ENCODE measurements around the gene KCNK10. TPM values are rescaled to one million over a fixed set of nuclear protein-coding genes. Genes with fewer than 3 reads are reported as not detected.

Gene KCNK10
- total RNA-seq, 1 donor from 2014 or later = not detected

DNA sequence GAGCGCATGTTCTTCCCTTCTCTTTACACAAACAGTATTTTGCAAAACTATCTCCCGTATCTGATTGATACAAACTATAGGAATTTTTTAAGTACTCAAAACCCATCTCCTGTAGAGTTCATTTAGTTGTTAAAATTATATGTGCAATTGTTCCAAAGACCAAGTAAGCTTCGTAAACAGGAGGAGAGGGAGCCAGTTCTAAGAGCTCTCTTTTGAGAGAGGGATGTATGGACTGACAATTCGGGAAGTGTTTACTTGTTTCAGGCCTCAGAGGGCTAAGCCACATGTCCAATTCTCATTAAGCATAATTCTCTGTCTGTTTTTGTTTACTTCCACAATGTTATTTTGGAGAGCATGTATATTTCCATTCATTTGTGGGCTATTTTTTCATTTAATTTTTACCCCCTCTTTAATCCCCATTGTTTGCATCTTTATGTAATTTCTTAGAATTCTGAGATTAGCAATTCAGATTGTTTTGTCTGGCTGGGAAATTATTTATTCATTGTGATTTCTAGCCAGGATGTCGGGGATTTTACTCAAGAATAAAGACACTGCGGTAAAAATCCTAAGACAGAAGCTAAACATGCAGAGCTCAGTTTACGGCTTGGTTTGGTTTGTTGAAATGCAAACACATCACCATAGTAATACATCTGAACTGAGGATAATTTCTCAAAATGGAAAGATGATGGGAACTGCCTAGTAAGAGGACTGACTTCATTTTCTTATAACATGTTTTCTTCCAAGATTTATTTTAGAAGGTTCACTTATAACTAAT is 126.8 kb downstream of the KCNK10 start:
- intact Hi-C loops (cut with micrococcal nuclease) = no loop called here
- H3K9me3 Mint-ChIP-seq = no peaks in the 10 kb centered on the region
- no peaks in the 10 kb centered on the region for H3K36me3 Mint-ChIP-seq (ENCODE audit: low read depth)
- no peak overlapping the region for H3K4me3 Mint-ChIP-seq
- H3K27me3 Mint-ChIP-seq (ENCODE audit: insufficient read depth) = peaks cover 24% of the 10 kb centered on the region
- DNase-seq (ENCODE audit: low spot score) = no peak
- no peaks in the 10 kb centered on the region for H3K4me1 Mint-ChIP-seq (ENCODE audit: low read depth)
- no peak overlapping the region for H3K27ac Mint-ChIP-seq

DNA sequence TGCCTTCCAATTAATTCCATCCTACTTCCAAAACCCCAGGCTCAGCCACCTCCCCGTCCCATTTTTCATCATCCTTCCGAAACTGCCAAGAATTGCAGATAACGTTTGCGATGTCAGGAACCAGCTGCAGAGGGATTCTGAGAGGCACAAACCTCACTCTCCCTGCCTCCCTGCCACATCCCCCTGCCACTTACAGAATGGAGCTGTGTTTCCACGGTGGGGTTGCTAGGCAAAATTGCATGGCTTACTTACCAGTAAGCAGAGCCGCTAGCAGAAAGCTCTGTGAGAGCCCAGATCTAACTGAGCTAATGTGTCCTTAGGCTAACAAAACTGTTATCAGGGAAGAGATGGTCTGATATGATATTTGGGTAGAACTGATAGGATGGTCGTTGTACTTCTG is 127.4 kb downstream of the KCNK10 start:
- Mint-ChIP-seq H3K27ac (no peak overlapping the region), H3K36me3 (ENCODE audit: low read depth) (no peaks in the 10 kb centered on the region), H3K4me1 (ENCODE audit: low read depth) (no peaks in the 10 kb centered on the region), H3K4me3 (no peak overlapping the region), H3K27me3 (ENCODE audit: insufficient read depth) (peaks cover 24% of the 10 kb centered on the region), H3K9me3 (no peaks in the 10 kb centered on the region)
- no peak for DNase-seq (ENCODE audit: low spot score)
- intact Hi-C loops (cut with micrococcal nuclease) = no loop called here

DNA sequence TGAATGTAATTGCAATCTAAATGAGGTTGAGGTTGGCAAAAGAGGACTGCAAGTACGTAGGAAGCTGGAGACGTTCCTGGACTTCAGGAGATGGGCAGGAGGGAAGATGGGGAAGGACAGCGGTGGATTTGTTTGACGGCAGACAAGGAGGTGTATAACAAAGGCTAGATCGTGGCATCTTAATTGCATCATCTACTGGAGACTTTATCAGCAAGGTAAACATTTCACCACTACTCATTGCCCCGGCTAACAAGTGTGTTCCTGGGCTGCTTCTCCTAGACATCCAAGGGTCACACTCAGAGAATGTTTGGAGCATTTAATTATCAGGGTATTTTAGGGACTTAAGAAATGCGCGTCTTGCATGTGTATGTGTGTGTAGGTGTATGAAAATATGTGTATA is 128.5 kb downstream of the KCNK10 start:
- Mint-ChIP-seq H3K36me3 (ENCODE audit: low read depth) (no peaks in the 10 kb centered on the region), H3K27me3 (ENCODE audit: insufficient read depth) (peaks cover 26% of the 10 kb centered on the region), H3K27ac (no peak overlapping the region), H3K9me3 (no peaks in the 10 kb centered on the region), H3K4me1 (ENCODE audit: low read depth) (no peaks in the 10 kb centered on the region), H3K4me3 (no peak overlapping the region)
- DNase-seq (ENCODE audit: low spot score) = no peak
- intact Hi-C loops (cut with micrococcal nuclease) = no loop called here

DNA sequence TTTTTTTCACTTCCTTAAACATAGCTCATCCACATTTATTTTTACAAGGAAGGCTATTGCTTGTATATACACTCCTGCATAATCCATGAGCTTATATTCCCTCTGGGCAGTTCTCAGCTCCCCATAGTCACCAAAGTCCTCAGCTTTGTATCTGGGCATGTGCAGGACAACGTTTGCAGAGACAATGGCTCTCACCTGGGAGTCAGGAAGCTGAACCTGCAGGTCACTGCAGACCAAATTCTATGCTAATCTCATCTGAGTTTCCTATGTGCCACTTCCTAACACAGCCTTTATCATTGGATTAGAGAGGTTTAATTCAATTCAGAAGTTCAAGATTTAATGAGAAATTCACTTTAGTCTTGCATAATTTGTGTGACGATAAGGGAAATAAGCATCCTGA is 131.5 kb downstream of the KCNK10 start:
- Mint-ChIP-seq H3K36me3 (ENCODE audit: low read depth) (no peaks in the 10 kb centered on the region), H3K27ac (no peak overlapping the region), H3K4me3 (no peak overlapping the region), H3K4me1 (ENCODE audit: low read depth) (no peaks in the 10 kb centered on the region), H3K27me3 (ENCODE audit: insufficient read depth) (peaks cover 24% of the 10 kb centered on the region), H3K9me3 (no peaks in the 10 kb centered on the region)
- intact Hi-C loops (cut with micrococcal nuclease) = no loop called here
- no peak for DNase-seq (ENCODE audit: low spot score)

GRCh38 chr14:88189417-88190191 is 133.5 kb downstream of the KCNK10 start:
- Mint-ChIP-seq H3K4me3 (no peak overlapping the region), H3K27ac (no peak overlapping the region), H3K9me3 (no peaks in the 10 kb centered on the region), H3K27me3 (ENCODE audit: insufficient read depth) (peaks cover 11% of the 10 kb centered on the region), H3K36me3 (ENCODE audit: low read depth) (no peaks in the 10 kb centered on the region), H3K4me1 (ENCODE audit: low read depth) (no peaks in the 10 kb centered on the region)
- intact Hi-C loops (cut with micrococcal nuclease) = loop anchor here (10.0 kb wide), 1 partner anchor 195 kb away; the partner anchor contains the start of gene SPATA7
- peak; percentile 14 for DNase-seq (ENCODE audit: low spot score)

DNA sequence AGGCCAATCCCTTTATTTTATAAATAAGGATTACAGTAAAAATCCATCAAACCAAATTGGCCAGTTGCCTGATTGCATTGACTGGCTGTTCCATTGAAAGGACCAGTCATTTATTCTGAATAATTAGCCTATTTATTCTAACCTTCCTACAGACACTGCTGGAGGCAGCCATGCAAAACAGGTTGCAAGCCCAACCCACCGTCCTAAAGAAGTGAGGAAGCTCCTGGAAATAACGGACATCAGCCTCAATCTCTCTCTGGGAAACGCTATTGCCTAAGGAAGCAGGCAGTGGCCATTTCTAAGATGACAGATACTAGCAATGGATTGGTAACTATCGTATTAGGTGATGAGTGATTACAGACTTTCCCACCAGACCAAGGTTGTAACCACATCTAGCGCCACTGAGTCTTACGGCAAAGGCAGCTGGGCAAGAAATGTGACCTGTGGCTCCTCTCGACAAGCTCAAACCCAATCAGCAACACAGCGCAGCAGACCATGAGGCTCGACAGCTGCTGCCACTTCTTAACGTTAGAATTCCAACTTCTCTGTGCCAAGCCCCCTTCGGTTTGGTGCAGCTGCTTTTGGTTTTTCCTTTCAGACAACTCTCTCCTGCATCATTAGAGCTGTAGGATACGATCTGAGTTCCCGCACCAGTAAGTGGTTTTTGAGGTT is 134.2 kb downstream of the KCNK10 start:
- Mint-ChIP-seq H3K27ac (no peak overlapping the region), H3K36me3 (ENCODE audit: low read depth) (no peaks in the 10 kb centered on the region), H3K9me3 (no peaks in the 10 kb centered on the region), H3K27me3 (ENCODE audit: insufficient read depth) (peaks cover 5% of the 10 kb centered on the region), H3K4me3 (no peak overlapping the region), H3K4me1 (ENCODE audit: low read depth) (no peaks in the 10 kb centered on the region)
- DNase-seq (ENCODE audit: low spot score) = no peak
- intact Hi-C loops (cut with micrococcal nuclease) = loop anchor here (10.0 kb wide), 1 partner anchor 196 kb away; the partner anchor contains the start of gene SPATA7

DNA sequence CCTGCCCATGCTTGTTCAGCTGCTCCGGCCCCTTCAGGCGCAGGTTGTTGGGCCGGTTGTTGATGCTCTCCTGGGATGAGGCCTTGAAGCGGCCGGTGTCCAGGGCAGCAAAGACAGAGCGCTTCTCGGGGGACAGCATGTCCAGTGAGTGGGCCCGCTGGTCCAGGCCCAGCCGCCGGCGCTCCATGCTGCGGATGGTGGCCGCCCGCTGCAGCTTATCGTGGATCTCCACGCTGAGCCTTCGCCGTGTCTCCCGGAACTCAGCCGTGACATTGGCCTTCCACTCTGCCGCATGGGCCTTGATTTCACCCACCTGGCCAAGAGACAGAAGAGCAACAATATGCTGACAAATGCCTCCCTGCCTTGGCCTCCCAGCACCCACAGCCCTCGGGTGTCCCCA is 137.2 kb downstream of the KCNK10 start:
- Mint-ChIP-seq H3K36me3 (ENCODE audit: low read depth) (no peaks in the 10 kb centered on the region), H3K4me1 (ENCODE audit: low read depth) (peaks cover 7% of the 10 kb centered on the region), H3K27ac (no peak overlapping the region), H3K9me3 (no peaks in the 10 kb centered on the region), H3K4me3 (no peak overlapping the region), H3K27me3 (ENCODE audit: insufficient read depth) (peaks cover 3% of the 10 kb centered on the region)
- intact Hi-C loops (cut with micrococcal nuclease) = loop anchor here (10.0 kb wide), 1 partner anchor 199 kb away; the partner anchor contains the start of gene SPATA7
- DNase-seq (ENCODE audit: low spot score) = no peak

DNA sequence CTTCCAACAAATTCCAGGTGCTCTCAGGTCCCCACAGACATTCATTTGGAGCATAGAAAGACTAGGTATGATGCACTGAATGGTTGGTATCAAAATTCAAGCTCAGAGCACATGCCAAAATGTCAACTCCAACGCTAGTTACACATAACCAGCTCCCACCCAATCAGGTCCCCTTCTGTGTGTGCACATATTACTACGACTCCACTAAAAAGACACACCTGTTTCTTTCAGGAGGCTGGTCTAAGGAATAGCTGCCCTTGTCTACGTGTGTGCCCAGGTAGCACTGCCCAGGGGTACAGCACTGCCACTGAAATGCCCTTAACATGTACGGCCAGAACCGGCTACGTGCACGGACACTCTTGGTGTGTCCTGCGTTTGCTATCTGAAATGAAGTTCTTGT is 138.1 kb downstream of the KCNK10 start:
- Mint-ChIP-seq H3K36me3 (ENCODE audit: low read depth) (no peaks in the 10 kb centered on the region), H3K4me3 (no peak overlapping the region), H3K4me1 (ENCODE audit: low read depth) (peaks cover 8% of the 10 kb centered on the region), H3K27ac (no peak overlapping the region), H3K27me3 (ENCODE audit: insufficient read depth) (peaks cover 4% of the 10 kb centered on the region), H3K9me3 (no peaks in the 10 kb centered on the region)
- intact Hi-C loops (cut with micrococcal nuclease) = loop anchor here (10.0 kb wide), 1 partner anchor 200 kb away; the partner anchor contains the start of gene SPATA7
- no peak for DNase-seq (ENCODE audit: low spot score)

GRCh38 chr14:88181072-88181471 is 142.0 kb downstream of the KCNK10 start:
- Mint-ChIP-seq H3K27ac (no peak overlapping the region), H3K9me3 (no peaks in the 10 kb centered on the region), H3K27me3 (ENCODE audit: insufficient read depth) (peaks cover 3% of the 10 kb centered on the region), H3K36me3 (ENCODE audit: low read depth) (no peaks in the 10 kb centered on the region), H3K4me1 (ENCODE audit: low read depth) (peaks cover 8% of the 10 kb centered on the region), H3K4me3 (no peak overlapping the region)
- DNase-seq (ENCODE audit: low spot score) = no peak
- intact Hi-C loops (cut with micrococcal nuclease) = loop anchor here (10.0 kb wide), 1 partner anchor 204 kb away; the partner anchor contains the start of gene SPATA7

- no peaks in the 10 kb centered on the region for H3K36me3 Mint-ChIP-seq (ENCODE audit: low read depth)
- no peak overlapping the region for H3K27ac Mint-ChIP-seq
- H3K9me3 Mint-ChIP-seq = no peaks in the 10 kb centered on the region
Measured at GRCh38 chr14:88179716-88180115, 143.4 kb downstream of the KCNK10 start.

GRCh38 chr14:88170333-88170732 is 152.7 kb downstream of the KCNK10 start:
- H3K4me3 Mint-ChIP-seq = no peak overlapping the region
- DNase-seq (ENCODE audit: low spot score) = no peak
- peaks cover 26% of the 10 kb centered on the region for H3K27me3 Mint-ChIP-seq (ENCODE audit: insufficient read depth)
- intact Hi-C loops (cut with micrococcal nuclease) = no loop called here
- H3K27ac Mint-ChIP-seq = no peak overlapping the region
- H3K9me3 Mint-ChIP-seq = peaks cover 10% of the 10 kb centered on the region
- H3K4me1 Mint-ChIP-seq (ENCODE audit: low read depth) = peaks cover 3% of the 10 kb centered on the region
- H3K36me3 Mint-ChIP-seq (ENCODE audit: low read depth) = no peaks in the 10 kb centered on the region

More at GRCh38 chr14:88179716-88180115, 143.4 kb downstream of the KCNK10 start:
- Mint-ChIP-seq H3K27me3 (ENCODE audit: insufficient read depth) (peaks cover 5% of the 10 kb centered on the region), H3K4me1 (ENCODE audit: low read depth) (peaks cover 8% of the 10 kb centered on the region), H3K4me3 (no peak overlapping the region)
- DNase-seq (ENCODE audit: low spot score) = no peak
- intact Hi-C loops (cut with micrococcal nuclease) = loop anchor here (10.0 kb wide), 1 partner anchor 205 kb away; the partner anchor contains the start of gene SPATA7

DNA sequence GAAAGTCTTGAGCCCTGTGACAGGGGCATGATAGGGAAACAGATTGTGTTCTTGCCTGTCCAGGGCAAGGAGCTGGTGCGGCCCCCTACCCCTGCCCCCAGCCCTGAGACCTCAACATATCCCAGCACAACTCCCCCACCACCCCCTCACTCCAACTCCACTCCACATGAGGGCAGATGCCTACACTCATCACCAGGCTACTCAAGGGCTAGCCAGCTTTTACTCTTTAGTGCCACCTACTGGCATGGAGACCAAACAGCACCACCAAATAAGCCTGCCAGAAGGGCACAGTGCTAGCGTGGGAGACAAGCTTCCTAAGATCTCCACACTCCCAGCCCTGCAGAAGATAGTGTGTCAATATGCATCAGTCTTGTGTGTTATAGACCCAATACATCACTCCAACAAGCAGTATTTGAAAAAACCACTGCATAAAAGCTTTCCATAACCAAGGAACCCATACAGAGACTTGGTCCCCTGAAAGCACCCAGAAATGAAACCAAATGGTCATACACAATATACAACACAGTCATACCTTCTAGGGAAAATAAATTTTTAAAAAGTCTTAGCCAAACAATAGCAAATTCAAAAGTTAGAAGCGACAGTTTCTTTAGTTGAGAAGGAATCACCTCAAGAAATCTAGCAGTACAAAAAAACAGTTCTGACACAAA is 154.4 kb downstream of the KCNK10 start:
- Mint-ChIP-seq H3K27ac (no peak overlapping the region), H3K4me3 (no peak overlapping the region), H3K27me3 (ENCODE audit: insufficient read depth) (peaks cover 28% of the 10 kb centered on the region), H3K4me1 (ENCODE audit: low read depth) (peaks cover 16% of the 10 kb centered on the region), H3K9me3 (peaks cover 10% of the 10 kb centered on the region), H3K36me3 (ENCODE audit: low read depth) (no peaks in the 10 kb centered on the region)
- peak; percentile 29 for DNase-seq (ENCODE audit: low spot score)
- intact Hi-C loops (cut with micrococcal nuclease) = loop anchor here (1.0 kb wide), 2 partner anchors 155 to 223 kb away; no protein-coding TSS in a partner anchor

Data from activated T-helper 1 cell treated with anti-CD3 and anti-CD28 coated beads, Interleukin-12 subunit alpha, Interleukin-12 subunit beta, Interleukin-2, Interleukin-4 antibody, amounts not matched to agents 30 ng/mL and 10 ng/mL and 1 ng/mL, durations not matched to agents 14 hours and 24 hours and 36 hours (primary cell).